Measurements from ENCODE around the gene C14orf132. TPM values are rescaled to one million over a fixed set of nuclear protein-coding genes. Genes with fewer than 3 reads are reported as not detected.

Gene C14orf132
- total and polyA plus RNA-seq, 2 donors (not counting 1 experiment from before 2014, with no cell fraction given): 12.1 to 48.6 TPM

DNA sequence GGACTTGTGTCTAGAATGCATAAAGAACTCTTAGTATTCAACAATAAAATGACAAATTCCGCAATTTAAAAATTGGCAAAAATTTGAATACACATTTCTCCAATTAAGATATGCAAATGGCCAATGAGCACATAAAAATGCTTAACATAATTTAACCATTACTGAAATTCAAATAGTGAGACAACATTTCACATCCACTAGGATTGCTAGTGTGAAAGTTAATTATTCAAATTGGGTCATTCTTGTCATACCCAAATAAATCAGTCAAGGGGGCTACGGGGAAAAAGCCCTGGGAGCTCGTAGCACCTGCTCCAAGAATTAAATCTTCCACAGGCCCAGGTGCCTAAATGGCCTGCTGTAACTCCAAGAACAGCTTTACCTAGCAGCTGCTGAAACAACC is 25.0 kb upstream of the C14orf132 start:
- Histone ChIP-seq H3K4me1 (ENCODE audit: control insufficient read depth, extremely low read depth, insufficient read depth, low read length) (no peaks in the 10 kb centered on the region), H4K20me1 (ENCODE audit: control insufficient read depth, extremely low read depth, insufficient read depth, low read length) (no peaks in the 10 kb centered on the region), H3K36me3 (ENCODE audit: control insufficient read depth, insufficient read depth, low read length) (no peaks in the 10 kb centered on the region), H2AFZ (ENCODE audit: low read length) (no peak overlapping the region), H3K79me2 (ENCODE audit: control insufficient read depth, insufficient read depth, low read length) (no peaks in the 10 kb centered on the region), H3K27me3 (ENCODE audit: control insufficient read depth, insufficient read depth, low read length) (no peaks in the 10 kb centered on the region), H3K4me3 (replicated peaks in 1 of 4; ENCODE audit: control extremely low read depth in 1 of 4, insufficient read depth in 1 of 4, low read depth in 3 of 4, low read length in 4 of 4) (no peak overlapping the region), H3K9ac (ENCODE audit: insufficient read depth, low read length) (no peak overlapping the region), H3K27ac (ENCODE audit: insufficient read depth, low read length) (no peak overlapping the region), H3K4me2 (ENCODE audit: extremely low read depth, insufficient read depth, low read length) (no peak overlapping the region), H3K9me3 (ENCODE audit: control insufficient read depth, insufficient read depth, low read depth, low read length) (no peaks in the 10 kb centered on the region)
- no peak for DNase-seq (ENCODE audit: low read depth in 2 of 2)
- TF ChIP-seq, protein P1, sequence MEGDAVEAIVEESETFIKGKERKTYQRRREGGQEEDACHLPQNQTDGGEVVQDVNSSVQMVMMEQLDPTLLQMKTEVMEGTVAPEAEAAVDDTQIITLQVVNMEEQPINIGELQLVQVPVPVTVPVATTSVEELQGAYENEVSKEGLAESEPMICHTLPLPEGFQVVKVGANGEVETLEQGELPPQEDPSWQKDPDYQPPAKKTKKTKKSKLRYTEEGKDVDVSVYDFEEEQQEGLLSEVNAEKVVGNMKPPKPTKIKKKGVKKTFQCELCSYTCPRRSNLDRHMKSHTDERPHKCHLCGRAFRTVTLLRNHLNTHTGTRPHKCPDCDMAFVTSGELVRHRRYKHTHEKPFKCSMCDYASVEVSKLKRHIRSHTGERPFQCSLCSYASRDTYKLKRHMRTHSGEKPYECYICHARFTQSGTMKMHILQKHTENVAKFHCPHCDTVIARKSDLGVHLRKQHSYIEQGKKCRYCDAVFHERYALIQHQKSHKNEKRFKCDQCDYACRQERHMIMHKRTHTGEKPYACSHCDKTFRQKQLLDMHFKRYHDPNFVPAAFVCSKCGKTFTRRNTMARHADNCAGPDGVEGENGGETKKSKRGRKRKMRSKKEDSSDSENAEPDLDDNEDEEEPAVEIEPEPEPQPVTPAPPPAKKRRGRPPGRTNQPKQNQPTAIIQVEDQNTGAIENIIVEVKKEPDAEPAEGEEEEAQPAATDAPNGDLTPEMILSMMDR (conservative IDR thresholded peaks at IDR 0.05 in 1 of 2, IDR thresholded peaks at IDR 0.05 in 1 of 2; ENCODE audit: low read depth in 1 of 2, low read length in 2 of 2): no peak
- TF ChIP-seq EZH2 (IDR thresholded peaks at IDR 0.05; ENCODE audit: low read length, missing control alignments): no peak

DNA sequence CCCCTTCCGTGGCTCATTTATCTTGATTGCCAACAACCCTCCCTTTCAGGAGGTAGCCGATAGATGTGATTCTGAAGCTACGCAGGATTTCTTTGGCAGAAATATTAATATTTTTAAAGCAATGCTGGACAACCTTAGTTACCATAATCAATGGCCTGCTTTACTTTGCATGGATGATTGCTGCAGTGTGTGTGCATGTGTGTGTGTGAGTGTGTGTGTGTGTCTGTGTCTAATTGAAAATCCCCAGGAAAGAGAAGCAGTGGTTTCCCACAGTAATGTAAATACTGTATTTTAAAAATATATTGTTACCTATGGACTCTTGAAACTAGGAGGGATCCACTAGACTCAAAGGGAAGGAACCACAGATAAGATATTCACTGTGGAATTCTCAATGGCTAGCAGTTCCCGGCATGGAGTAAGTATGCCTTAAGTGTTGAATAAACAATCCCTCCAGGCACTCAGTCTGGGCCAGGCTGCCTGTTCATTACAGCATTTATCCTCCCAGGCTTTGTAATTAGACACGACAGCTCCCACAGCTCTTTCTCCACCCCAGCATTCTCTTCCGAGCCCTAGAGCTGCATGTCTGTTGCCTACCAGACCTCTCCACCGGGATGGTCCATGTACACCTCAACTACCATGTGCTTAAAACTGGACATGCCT is 22.5 kb upstream of the C14orf132 start:
- no peaks in the 10 kb centered on the region for H3K27me3 ChIP-seq (ENCODE audit: control insufficient read depth, insufficient read depth, low read length)
- no peaks in the 10 kb centered on the region for H3K79me2 ChIP-seq (ENCODE audit: control insufficient read depth, insufficient read depth, low read length)
- H3K9ac ChIP-seq (ENCODE audit: insufficient read depth, low read length): no peak overlapping the region
- no peak overlapping the region for H2AFZ ChIP-seq (ENCODE audit: low read length)
- no peaks in the 10 kb centered on the region for H3K36me3 ChIP-seq (ENCODE audit: control insufficient read depth, insufficient read depth, low read length)
- no peak overlapping the region for H3K4me3 ChIP-seq (replicated peaks in 1 of 4; ENCODE audit: control extremely low read depth in 1 of 4, insufficient read depth in 1 of 4, low read depth in 3 of 4, low read length in 4 of 4)
- DNase-seq (ENCODE audit: low read depth in 2 of 2): peak in 1 of 2 donors; percentile 25
- TF ChIP-seq, protein P1 (conservative IDR thresholded peaks at IDR 0.05 in 1 of 2, IDR thresholded peaks at IDR 0.05 in 1 of 2; ENCODE audit: low read depth in 1 of 2, low read length in 2 of 2): no peak
- no peak for TF ChIP-seq EZH2 (IDR thresholded peaks at IDR 0.05; ENCODE audit: low read length, missing control alignments)
- no peaks in the 10 kb centered on the region for H4K20me1 ChIP-seq (ENCODE audit: control insufficient read depth, extremely low read depth, insufficient read depth, low read length)
- no peak overlapping the region for H3K4me2 ChIP-seq (ENCODE audit: extremely low read depth, insufficient read depth, low read length)
- no peak overlapping the region for H3K27ac ChIP-seq (ENCODE audit: insufficient read depth, low read length)
- no peaks in the 10 kb centered on the region for H3K9me3 ChIP-seq (ENCODE audit: control insufficient read depth, insufficient read depth, low read depth, low read length)
- H3K4me1 ChIP-seq (ENCODE audit: control insufficient read depth, extremely low read depth, insufficient read depth, low read length): no peaks in the 10 kb centered on the region

DNA sequence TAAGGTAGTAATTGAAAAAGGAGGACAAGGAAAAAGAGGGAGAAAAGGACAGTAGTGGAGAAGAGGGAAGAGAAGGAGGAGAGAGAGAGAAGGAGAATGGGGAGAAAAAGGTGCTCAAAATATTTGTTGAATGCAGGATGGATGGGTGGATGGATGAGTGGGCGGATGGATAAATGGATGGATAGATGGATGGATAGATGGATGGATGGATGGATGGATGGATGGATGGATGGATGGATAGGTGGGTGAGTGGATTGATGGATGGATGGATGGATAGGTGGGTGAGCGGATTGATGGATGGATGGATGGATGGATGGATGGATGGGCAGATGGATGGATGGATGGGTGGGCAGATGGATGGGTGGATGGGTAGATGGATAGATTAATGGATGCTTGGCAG is 21.3 kb upstream of the C14orf132 start:
- H3K4me2 ChIP-seq (ENCODE audit: extremely low read depth, insufficient read depth, low read length): no peak overlapping the region
- H3K4me3 ChIP-seq (replicated peaks in 1 of 4; ENCODE audit: control extremely low read depth in 1 of 4, insufficient read depth in 1 of 4, low read depth in 3 of 4, low read length in 4 of 4): no peak overlapping the region
- H3K27me3 ChIP-seq (ENCODE audit: control insufficient read depth, insufficient read depth, low read length): no peaks in the 10 kb centered on the region
- H4K20me1 ChIP-seq (ENCODE audit: control insufficient read depth, extremely low read depth, insufficient read depth, low read length): no peaks in the 10 kb centered on the region
- H2AFZ ChIP-seq (ENCODE audit: low read length): no peak overlapping the region
- no peak overlapping the region for H3K27ac ChIP-seq (ENCODE audit: insufficient read depth, low read length)
- no peaks in the 10 kb centered on the region for H3K36me3 ChIP-seq (ENCODE audit: control insufficient read depth, insufficient read depth, low read length)
- H3K9ac ChIP-seq (ENCODE audit: insufficient read depth, low read length): no peak overlapping the region
- no peaks in the 10 kb centered on the region for H3K4me1 ChIP-seq (ENCODE audit: control insufficient read depth, extremely low read depth, insufficient read depth, low read length)
- no peaks in the 10 kb centered on the region for H3K79me2 ChIP-seq (ENCODE audit: control insufficient read depth, insufficient read depth, low read length)
- DNase-seq (ENCODE audit: low read depth in 2 of 2): no peak
- TF ChIP-seq, protein P1 (conservative IDR thresholded peaks at IDR 0.05 in 1 of 2, IDR thresholded peaks at IDR 0.05 in 1 of 2; ENCODE audit: low read depth in 1 of 2, low read length in 2 of 2): no peak
- no peak for TF ChIP-seq EZH2 (IDR thresholded peaks at IDR 0.05; ENCODE audit: low read length, missing control alignments)
- no peaks in the 10 kb centered on the region for H3K9me3 ChIP-seq (ENCODE audit: control insufficient read depth, insufficient read depth, low read depth, low read length)
